ENCODE measurements around the gene NATD1. TPM values are rescaled to one million over a fixed set of nuclear protein-coding genes. Genes with fewer than 3 reads are reported as not detected.

NATD1 gene
- total RNA-seq, 1 experiment from 2014 or later, result 3.1 TPM

DNA sequence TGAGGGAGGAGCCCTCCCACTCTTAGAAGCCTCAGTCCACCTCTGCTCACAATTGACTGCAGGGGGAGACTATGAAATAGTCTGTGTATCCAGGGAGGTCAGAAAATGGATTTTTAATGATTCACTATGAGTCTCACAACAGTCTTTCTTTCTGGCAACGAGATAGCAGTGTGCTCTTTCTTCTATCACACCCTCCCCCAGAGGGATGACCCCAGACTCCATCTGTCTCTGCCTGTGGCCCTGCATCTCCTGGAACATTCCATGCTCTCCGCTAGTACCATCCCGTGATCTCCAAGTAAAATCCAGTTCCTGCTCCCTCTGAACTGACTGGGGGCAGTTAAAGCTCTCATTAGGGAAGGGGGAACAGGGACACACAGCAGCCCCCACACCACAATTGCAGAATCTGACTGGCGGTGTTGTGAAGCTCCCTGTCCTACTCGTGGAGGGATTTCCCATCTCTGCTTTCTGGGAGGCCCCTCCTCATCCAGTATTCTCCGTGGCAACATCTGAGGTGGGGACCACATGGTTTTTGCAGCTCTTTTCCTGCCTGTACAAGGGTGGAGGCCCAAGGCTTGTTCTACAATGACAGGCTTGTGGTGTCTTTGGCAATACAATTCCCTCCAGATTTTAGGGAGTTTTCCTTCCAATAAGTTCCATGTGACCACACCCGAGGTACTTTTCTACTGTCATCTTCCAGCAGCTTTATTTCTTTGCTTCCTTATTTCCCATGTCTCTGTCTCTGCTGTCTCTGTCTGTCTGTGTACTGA lies 19.4 kb downstream of the NATD1 start:
- H4K20me1 ChIP-seq (ENCODE audit: insufficient read depth), result no peaks in the 10 kb centered on the region
- no peak overlapping the region for H3K27ac ChIP-seq (ENCODE audit: low read depth, low read length)
- intact Hi-C loops (cut with micrococcal nuclease), result no loop called here
- H3K27me3 ChIP-seq (ENCODE audit: insufficient read depth, low read length), result no peaks in the 10 kb centered on the region
- H3K79me2 ChIP-seq (ENCODE audit: insufficient read depth, low read length), result no peaks in the 10 kb centered on the region
- H3K4me2 ChIP-seq (ENCODE audit: low read length), result no peak overlapping the region
- DNase-seq (ENCODE audit: low read depth, low spot score) (no peak), ATAC-seq (peak; percentile 41; the same call in 1 of the 2 replicates)
- no peak overlapping the region for H3K4me3 ChIP-seq (replicated peaks in 1 of 2; ENCODE audit: low read depth in 1 of 2, low read length in 2 of 2)
- no peak overlapping the region for H2AFZ ChIP-seq (ENCODE audit: low read depth, low read length, poor library complexity, severe bottlenecking)
- ChIA-PET CTCF (no interaction called here), POLR2A (no interaction called here), RAD21 (ENCODE audit: low non-redundant PET in 1 of 2, low total read pairs in 2 of 2, uncharacterized antibody in 2 of 2, unreplicated experiment in 2 of 2) (no interaction called here)
- H3K4me1 ChIP-seq (ENCODE audit: control insufficient read depth in 1 of 2, insufficient read depth in 2 of 2, low read length in 2 of 2), result no peaks in the 10 kb centered on the region
- TF ChIP-seq, protein P1, sequence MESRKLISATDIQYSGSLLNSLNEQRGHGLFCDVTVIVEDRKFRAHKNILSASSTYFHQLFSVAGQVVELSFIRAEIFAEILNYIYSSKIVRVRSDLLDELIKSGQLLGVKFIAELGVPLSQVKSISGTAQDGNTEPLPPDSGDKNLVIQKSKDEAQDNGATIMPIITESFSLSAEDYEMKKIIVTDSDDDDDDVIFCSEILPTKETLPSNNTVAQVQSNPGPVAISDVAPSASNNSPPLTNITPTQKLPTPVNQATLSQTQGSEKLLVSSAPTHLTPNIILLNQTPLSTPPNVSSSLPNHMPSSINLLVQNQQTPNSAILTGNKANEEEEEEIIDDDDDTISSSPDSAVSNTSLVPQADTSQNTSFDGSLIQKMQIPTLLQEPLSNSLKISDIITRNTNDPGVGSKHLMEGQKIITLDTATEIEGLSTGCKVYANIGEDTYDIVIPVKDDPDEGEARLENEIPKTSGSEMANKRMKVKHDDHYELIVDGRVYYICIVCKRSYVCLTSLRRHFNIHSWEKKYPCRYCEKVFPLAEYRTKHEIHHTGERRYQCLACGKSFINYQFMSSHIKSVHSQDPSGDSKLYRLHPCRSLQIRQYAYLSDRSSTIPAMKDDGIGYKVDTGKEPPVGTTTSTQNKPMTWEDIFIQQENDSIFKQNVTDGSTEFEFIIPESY (IDR thresholded peaks at IDR 0.05; ENCODE audit: extremely low read depth, insufficient replicate concordance, low read length), result no peak
- TF ChIP-seq, protein P2, sequence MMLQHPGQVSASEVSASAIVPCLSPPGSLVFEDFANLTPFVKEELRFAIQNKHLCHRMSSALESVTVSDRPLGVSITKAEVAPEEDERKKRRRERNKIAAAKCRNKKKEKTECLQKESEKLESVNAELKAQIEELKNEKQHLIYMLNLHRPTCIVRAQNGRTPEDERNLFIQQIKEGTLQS (IDR thresholded peaks at IDR 0.05), result no peak
- TF ChIP-seq ELF1 (IDR thresholded peaks at IDR 0.05; ENCODE audit: borderline replicate concordance, low read depth), result no peak
- TF ChIP-seq YY1 (IDR thresholded peaks at IDR 0.05; ENCODE audit: extremely low read depth, insufficient replicate concordance, low read depth, low read length), result no peak
- TF ChIP-seq CEBPB (IDR thresholded peaks at IDR 0.05; ENCODE audit: low read depth), result no peak
- TF ChIP-seq EGR1 (IDR thresholded peaks at IDR 0.05; ENCODE audit: low read depth), result no peak
- no peak for TF ChIP-seq EZH2phosphoT487 (IDR thresholded peaks at IDR 0.05; ENCODE audit: borderline replicate concordance)
- no peak for TF ChIP-seq EZH2 (IDR thresholded peaks at IDR 0.05)
- TF ChIP-seq POLR2AphosphoS5 (IDR thresholded peaks at IDR 0.05; ENCODE audit: low read depth, low read length), result no peak
- no peak for TF ChIP-seq JUND (IDR thresholded peaks at IDR 0.05)
- TF ChIP-seq, protein P3, sequence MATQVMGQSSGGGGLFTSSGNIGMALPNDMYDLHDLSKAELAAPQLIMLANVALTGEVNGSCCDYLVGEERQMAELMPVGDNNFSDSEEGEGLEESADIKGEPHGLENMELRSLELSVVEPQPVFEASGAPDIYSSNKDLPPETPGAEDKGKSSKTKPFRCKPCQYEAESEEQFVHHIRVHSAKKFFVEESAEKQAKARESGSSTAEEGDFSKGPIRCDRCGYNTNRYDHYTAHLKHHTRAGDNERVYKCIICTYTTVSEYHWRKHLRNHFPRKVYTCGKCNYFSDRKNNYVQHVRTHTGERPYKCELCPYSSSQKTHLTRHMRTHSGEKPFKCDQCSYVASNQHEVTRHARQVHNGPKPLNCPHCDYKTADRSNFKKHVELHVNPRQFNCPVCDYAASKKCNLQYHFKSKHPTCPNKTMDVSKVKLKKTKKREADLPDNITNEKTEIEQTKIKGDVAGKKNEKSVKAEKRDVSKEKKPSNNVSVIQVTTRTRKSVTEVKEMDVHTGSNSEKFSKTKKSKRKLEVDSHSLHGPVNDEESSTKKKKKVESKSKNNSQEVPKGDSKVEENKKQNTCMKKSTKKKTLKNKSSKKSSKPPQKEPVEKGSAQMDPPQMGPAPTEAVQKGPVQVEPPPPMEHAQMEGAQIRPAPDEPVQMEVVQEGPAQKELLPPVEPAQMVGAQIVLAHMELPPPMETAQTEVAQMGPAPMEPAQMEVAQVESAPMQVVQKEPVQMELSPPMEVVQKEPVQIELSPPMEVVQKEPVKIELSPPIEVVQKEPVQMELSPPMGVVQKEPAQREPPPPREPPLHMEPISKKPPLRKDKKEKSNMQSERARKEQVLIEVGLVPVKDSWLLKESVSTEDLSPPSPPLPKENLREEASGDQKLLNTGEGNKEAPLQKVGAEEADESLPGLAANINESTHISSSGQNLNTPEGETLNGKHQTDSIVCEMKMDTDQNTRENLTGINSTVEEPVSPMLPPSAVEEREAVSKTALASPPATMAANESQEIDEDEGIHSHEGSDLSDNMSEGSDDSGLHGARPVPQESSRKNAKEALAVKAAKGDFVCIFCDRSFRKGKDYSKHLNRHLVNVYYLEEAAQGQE (IDR thresholded peaks at IDR 0.05; ENCODE audit: low read depth), result no peak
- TF ChIP-seq TCF7L2 (IDR thresholded peaks at IDR 0.05; ENCODE audit: borderline replicate concordance, extremely low read depth, insufficient read depth, insufficient read length), result no peak
- no peak for TF ChIP-seq SIN3A (IDR thresholded peaks at IDR 0.05; ENCODE audit: low read depth)
- H3K9ac ChIP-seq (ENCODE audit: low read length), result no peak overlapping the region
- no peaks in the 10 kb centered on the region for H3K9me2 ChIP-seq (ENCODE audit: insufficient read depth)
- H3K9me3 ChIP-seq (ENCODE audit: control insufficient read depth in 1 of 2, insufficient read depth in 1 of 2, low read depth in 1 of 2, low read length in 2 of 2), result no peaks in the 10 kb centered on the region
- BruUV-seq (replicated peaks), result no TSS peak
- no peaks in the 10 kb centered on the region for H3K36me3 ChIP-seq (ENCODE audit: control insufficient read depth in 1 of 2, insufficient read depth in 2 of 2, low read length in 2 of 2)
